ENCODE data around the gene SLC35G2.
"Not testable (repeated sequence)": the region's sequence is repeated elsewhere in the genome, so short reads cannot be mapped to it uniquely, and the experiment has no call there.

SLC35G2 gene

GRCh38 chr3:136818769-136819391 is at the start of gene SLC35G2:
SLC35G2 (plus strand) TSS chr3:136819126; CDS start chr3:136854461, 35,335 bp downstream.
- peak within 1 kb of the TSS; percentile 85 for H3K4me3 Mint-ChIP-seq
- peaks cover 8% of the 10 kb centered on the region for H3K9me3 Mint-ChIP-seq
- no peak within 1 kb of the TSS for H3K27ac Mint-ChIP-seq
- peaks cover 4% of the 10 kb centered on the region for H3K36me3 Mint-ChIP-seq
- ATAC-seq (ENCODE audit: low read depth): peak; percentile 62
- peaks cover 18% of the 10 kb centered on the region for H3K4me1 Mint-ChIP-seq
- DNase-seq (ENCODE audit: low spot score in 2 of 2): peak; percentile 8 to 18
- H3K27me3 Mint-ChIP-seq: peaks cover 24% of the 10 kb centered on the region

- Mint-ChIP-seq H3K27me3 (no peaks in the 10 kb centered on the region), H3K4me3 (no peak overlapping the region), H3K36me3 (no peaks in the 10 kb centered on the region), H3K4me1 (no peaks in the 10 kb centered on the region), H3K9me3 (no peaks in the 10 kb centered on the region), H3K27ac (no peak overlapping the region)
- DNase-seq (ENCODE audit: low spot score in 2 of 2): no peak
- ATAC-seq (ENCODE audit: low read depth): no peak
Observed at GRCh38 chr3:136772709-136773108, 46.2 kb upstream of the SLC35G2 start.

- Mint-ChIP-seq H3K9me3 (no peaks in the 10 kb centered on the region), H3K4me3 (no peak overlapping the region), H3K27me3 (no peaks in the 10 kb centered on the region), H3K27ac (no peak overlapping the region), H3K4me1 (no peaks in the 10 kb centered on the region), H3K36me3 (no peaks in the 10 kb centered on the region)
- DNase-seq (ENCODE audit: low spot score in 2 of 2) (no peak), ATAC-seq (ENCODE audit: low read depth) (no peak)
Observed at GRCh38 chr3:136778865-136779264, 40.1 kb upstream of the SLC35G2 start.

GRCh38 chr3:136780741-136781140 is 38.2 kb upstream of the SLC35G2 start:
- Mint-ChIP-seq H3K36me3 (no peaks in the 10 kb centered on the region), H3K27ac (no peak overlapping the region), H3K9me3 (no peaks in the 10 kb centered on the region), H3K4me1 (no peaks in the 10 kb centered on the region), H3K27me3 (no peaks in the 10 kb centered on the region), H3K4me3 (no peak overlapping the region)
- ATAC-seq (ENCODE audit: low read depth) (no peak), DNase-seq (ENCODE audit: low spot score in 2 of 2) (no peak)

GRCh38 chr3:136783708-136784191 is 35.2 kb upstream of the SLC35G2 start:
- Mint-ChIP-seq H3K27ac (no peak overlapping the region), H3K9me3 (no peaks in the 10 kb centered on the region), H3K36me3 (no peaks in the 10 kb centered on the region), H3K27me3 (no peaks in the 10 kb centered on the region), H3K4me3 (no peak overlapping the region), H3K4me1 (no peaks in the 10 kb centered on the region)
- ATAC-seq (ENCODE audit: low read depth): no peak
- no peak for DNase-seq (ENCODE audit: low spot score in 2 of 2)

GRCh38 chr3:136787349-136787748 is 31.6 kb upstream of the SLC35G2 start:
- DNase-seq (ENCODE audit: low spot score in 2 of 2) (no peak), ATAC-seq (ENCODE audit: low read depth) (peak; percentile 51)
- Mint-ChIP-seq H3K4me3 (no peak overlapping the region), H3K4me1 (no peaks in the 10 kb centered on the region), H3K9me3 (no peaks in the 10 kb centered on the region), H3K27me3 (no peaks in the 10 kb centered on the region), H3K36me3 (no peaks in the 10 kb centered on the region), H3K27ac (no peak overlapping the region)

- DNase-seq (ENCODE audit: low spot score in 2 of 2) (no peak), ATAC-seq (ENCODE audit: low read depth) (no peak)
- H3K9me3 Mint-ChIP-seq: no peaks in the 10 kb centered on the region
- no peaks in the 10 kb centered on the region for H3K4me1 Mint-ChIP-seq
- H3K27ac Mint-ChIP-seq: no peak overlapping the region
- H3K27me3 Mint-ChIP-seq: peaks cover 2% of the 10 kb centered on the region
- no peak overlapping the region for H3K4me3 Mint-ChIP-seq
- H3K36me3 Mint-ChIP-seq: no peaks in the 10 kb centered on the region
Observed at GRCh38 chr3:136788154-136788553, 30.8 kb upstream of the SLC35G2 start.

- Mint-ChIP-seq H3K4me3 (no peak overlapping the region), H3K9me3 (no peaks in the 10 kb centered on the region), H3K36me3 (no peaks in the 10 kb centered on the region), H3K27me3 (peaks cover 2% of the 10 kb centered on the region), H3K4me1 (peaks cover 3% of the 10 kb centered on the region), H3K27ac (peak overlapping the region; percentile 19)
- ATAC-seq (ENCODE audit: low read depth) (no peak), DNase-seq (ENCODE audit: low spot score in 2 of 2) (no peak)
Observed at GRCh38 chr3:136789976-136790375, 28.9 kb upstream of the SLC35G2 start.

- no peaks in the 10 kb centered on the region for H3K36me3 Mint-ChIP-seq
- H3K27ac Mint-ChIP-seq: no peak overlapping the region
- H3K4me1 Mint-ChIP-seq: peaks cover 3% of the 10 kb centered on the region
- DNase-seq (ENCODE audit: low spot score in 2 of 2): no peak
- no peaks in the 10 kb centered on the region for H3K9me3 Mint-ChIP-seq
- H3K27me3 Mint-ChIP-seq: peaks cover 2% of the 10 kb centered on the region
- H3K4me3 Mint-ChIP-seq: no peak overlapping the region
- ATAC-seq (ENCODE audit: low read depth): no peak
Observed at GRCh38 chr3:136790786-136791185, 28.1 kb upstream of the SLC35G2 start.

- no peaks in the 10 kb centered on the region for H3K9me3 Mint-ChIP-seq
- H3K27me3 Mint-ChIP-seq: peaks cover 2% of the 10 kb centered on the region
- no peak overlapping the region for H3K27ac Mint-ChIP-seq
- no peak overlapping the region for H3K4me3 Mint-ChIP-seq
- peaks cover 3% of the 10 kb centered on the region for H3K4me1 Mint-ChIP-seq
- ATAC-seq (ENCODE audit: low read depth) (no peak), DNase-seq (ENCODE audit: low spot score in 2 of 2) (no peak)
- no peaks in the 10 kb centered on the region for H3K36me3 Mint-ChIP-seq
Observed at GRCh38 chr3:136792556-136793330, 26.2 kb upstream of the SLC35G2 start.

GRCh38 chr3:136801146-136801545 is 17.8 kb upstream of the SLC35G2 start:
- H3K9me3 Mint-ChIP-seq; H3K4me3 Mint-ChIP-seq; DNase-seq (ENCODE audit: low spot score in 2 of 2); H3K27ac Mint-ChIP-seq; H3K4me1 Mint-ChIP-seq; ATAC-seq (ENCODE audit: low read depth); H3K27me3 Mint-ChIP-seq; H3K36me3 Mint-ChIP-seq: not testable (repeated sequence)

- DNase-seq (ENCODE audit: low spot score in 2 of 2) (no peak), ATAC-seq (ENCODE audit: low read depth) (no peak)
- Mint-ChIP-seq H3K9me3 (no peaks in the 10 kb centered on the region), H3K27me3 (peaks cover 4% of the 10 kb centered on the region), H3K4me3 (no peak overlapping the region), H3K36me3 (no peaks in the 10 kb centered on the region), H3K4me1 (peaks cover 2% of the 10 kb centered on the region), H3K27ac (no peak overlapping the region)
Observed at GRCh38 chr3:136802481-136802996, 16.4 kb upstream of the SLC35G2 start.

GRCh38 chr3:136804141-136804540 is 14.8 kb upstream of the SLC35G2 start:
- no peak for DNase-seq (ENCODE audit: low spot score in 2 of 2)

GRCh38 chr3:136804813-136805212 is 14.1 kb upstream of the SLC35G2 start:
- DNase-seq (ENCODE audit: low spot score in 2 of 2): no peak
- H3K36me3 Mint-ChIP-seq: no peaks in the 10 kb centered on the region
- ATAC-seq (ENCODE audit: low read depth): no peak
- H3K4me1 Mint-ChIP-seq: peaks cover 2% of the 10 kb centered on the region
- H3K27me3 Mint-ChIP-seq: peaks cover 2% of the 10 kb centered on the region
- no peak overlapping the region for H3K4me3 Mint-ChIP-seq
- no peak overlapping the region for H3K27ac Mint-ChIP-seq
- no peaks in the 10 kb centered on the region for H3K9me3 Mint-ChIP-seq

More at GRCh38 chr3:136804141-136804540, 14.8 kb upstream of the SLC35G2 start:
- H3K4me3 Mint-ChIP-seq: no peak overlapping the region
- H3K4me1 Mint-ChIP-seq: peaks cover 2% of the 10 kb centered on the region
- no peaks in the 10 kb centered on the region for H3K9me3 Mint-ChIP-seq
- peaks cover 2% of the 10 kb centered on the region for H3K27me3 Mint-ChIP-seq
- no peaks in the 10 kb centered on the region for H3K36me3 Mint-ChIP-seq
- ATAC-seq (ENCODE audit: low read depth): no peak
- no peak overlapping the region for H3K27ac Mint-ChIP-seq
